ENCODE data around the gene ADAMTS16. TPM values are rescaled to one million over a fixed set of nuclear protein-coding genes. Genes with fewer than 3 reads are reported as not detected.

ADAMTS16 gene
- total and polyA plus RNA-seq, 2 experiments from 2014 or later = 2.8 to 15.4 TPM

DNA sequence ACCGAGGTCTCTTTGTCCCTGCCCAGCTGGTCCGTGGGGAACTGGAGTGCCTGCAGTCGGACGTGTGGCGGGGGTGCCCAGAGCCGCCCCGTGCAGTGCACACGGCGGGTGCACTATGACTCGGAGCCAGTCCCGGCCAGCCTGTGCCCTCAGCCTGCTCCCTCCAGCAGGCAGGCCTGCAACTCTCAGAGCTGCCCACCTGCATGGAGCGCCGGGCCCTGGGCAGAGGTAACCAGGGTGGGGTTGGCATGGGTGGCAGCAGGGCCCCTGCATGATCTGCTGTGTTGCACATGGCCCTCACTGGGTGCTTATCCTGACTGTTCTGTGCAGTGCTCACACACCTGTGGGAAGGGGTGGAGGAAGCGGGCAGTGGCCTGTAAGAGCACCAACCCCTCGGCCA, 163.1 kb downstream of the ADAMTS16 start:
- ATAC-seq = no peak; the same call in 2 of the 3 replicates
- Histone ChIP-seq H3K27me3 (ENCODE audit: insufficient read depth) (no peaks in the 10 kb centered on the region), H3K9me2 (ENCODE audit: insufficient read depth) (0 out of 2 replicates have a peak, but pooled peaks cover 3% of the 10 kb centered on the region), H3K79me2 (replicated peaks; ENCODE audit: insufficient read depth) (no peaks in the 10 kb centered on the region), H3K27ac (ENCODE audit: low read depth) (no peak overlapping the region), H3F3A (replicated peaks; ENCODE audit: low read depth) (no peaks in the 10 kb centered on the region), H4K20me1 (replicated peaks; ENCODE audit: insufficient read depth) (no peaks in the 10 kb centered on the region), H3K4me3 (no peak overlapping the region), H3K4me2 (no peak overlapping the region), H3K4me1 (ENCODE audit: insufficient read depth) (no peaks in the 10 kb centered on the region), H2AFZ (no peak overlapping the region), H3K36me3 (ENCODE audit: insufficient read depth) (no peaks in the 10 kb centered on the region)
- Mint-ChIP-seq H3K27me3 (ENCODE audit: insufficient read depth, low read depth, poor library complexity) (peaks cover 10% of the 10 kb centered on the region), H3K27ac (no peak overlapping the region), H3K4me3 (no peak overlapping the region), H3K4me1 (peaks cover 13% of the 10 kb centered on the region), H3K36me3 (ENCODE audit: low read depth) (peaks cover 29% of the 10 kb centered on the region), H3K9me3 (peaks cover 13% of the 10 kb centered on the region)
- no peak for DNase-seq (ENCODE audit: low spot score)
- TF ChIP-seq, protein P1, sequence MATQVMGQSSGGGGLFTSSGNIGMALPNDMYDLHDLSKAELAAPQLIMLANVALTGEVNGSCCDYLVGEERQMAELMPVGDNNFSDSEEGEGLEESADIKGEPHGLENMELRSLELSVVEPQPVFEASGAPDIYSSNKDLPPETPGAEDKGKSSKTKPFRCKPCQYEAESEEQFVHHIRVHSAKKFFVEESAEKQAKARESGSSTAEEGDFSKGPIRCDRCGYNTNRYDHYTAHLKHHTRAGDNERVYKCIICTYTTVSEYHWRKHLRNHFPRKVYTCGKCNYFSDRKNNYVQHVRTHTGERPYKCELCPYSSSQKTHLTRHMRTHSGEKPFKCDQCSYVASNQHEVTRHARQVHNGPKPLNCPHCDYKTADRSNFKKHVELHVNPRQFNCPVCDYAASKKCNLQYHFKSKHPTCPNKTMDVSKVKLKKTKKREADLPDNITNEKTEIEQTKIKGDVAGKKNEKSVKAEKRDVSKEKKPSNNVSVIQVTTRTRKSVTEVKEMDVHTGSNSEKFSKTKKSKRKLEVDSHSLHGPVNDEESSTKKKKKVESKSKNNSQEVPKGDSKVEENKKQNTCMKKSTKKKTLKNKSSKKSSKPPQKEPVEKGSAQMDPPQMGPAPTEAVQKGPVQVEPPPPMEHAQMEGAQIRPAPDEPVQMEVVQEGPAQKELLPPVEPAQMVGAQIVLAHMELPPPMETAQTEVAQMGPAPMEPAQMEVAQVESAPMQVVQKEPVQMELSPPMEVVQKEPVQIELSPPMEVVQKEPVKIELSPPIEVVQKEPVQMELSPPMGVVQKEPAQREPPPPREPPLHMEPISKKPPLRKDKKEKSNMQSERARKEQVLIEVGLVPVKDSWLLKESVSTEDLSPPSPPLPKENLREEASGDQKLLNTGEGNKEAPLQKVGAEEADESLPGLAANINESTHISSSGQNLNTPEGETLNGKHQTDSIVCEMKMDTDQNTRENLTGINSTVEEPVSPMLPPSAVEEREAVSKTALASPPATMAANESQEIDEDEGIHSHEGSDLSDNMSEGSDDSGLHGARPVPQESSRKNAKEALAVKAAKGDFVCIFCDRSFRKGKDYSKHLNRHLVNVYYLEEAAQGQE (IDR thresholded peaks at IDR 0.05; ENCODE audit: unreplicated experiment) = no peak
- TF ChIP-seq STAT1 (IDR thresholded peaks at IDR 0.05; ENCODE audit: unreplicated experiment) = no peak
- TF ChIP-seq JUNB (IDR thresholded peaks at IDR 0.05; ENCODE audit: unreplicated experiment) = no peak
- TF ChIP-seq, protein P2, sequence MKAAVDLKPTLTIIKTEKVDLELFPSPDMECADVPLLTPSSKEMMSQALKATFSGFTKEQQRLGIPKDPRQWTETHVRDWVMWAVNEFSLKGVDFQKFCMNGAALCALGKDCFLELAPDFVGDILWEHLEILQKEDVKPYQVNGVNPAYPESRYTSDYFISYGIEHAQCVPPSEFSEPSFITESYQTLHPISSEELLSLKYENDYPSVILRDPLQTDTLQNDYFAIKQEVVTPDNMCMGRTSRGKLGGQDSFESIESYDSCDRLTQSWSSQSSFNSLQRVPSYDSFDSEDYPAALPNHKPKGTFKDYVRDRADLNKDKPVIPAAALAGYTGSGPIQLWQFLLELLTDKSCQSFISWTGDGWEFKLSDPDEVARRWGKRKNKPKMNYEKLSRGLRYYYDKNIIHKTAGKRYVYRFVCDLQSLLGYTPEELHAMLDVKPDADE (IDR thresholded peaks at IDR 0.05) = no peak
- no peak for TF ChIP-seq NANOG (IDR thresholded peaks at IDR 0.05; ENCODE audit: borderline replicate concordance)
- TF ChIP-seq CREB1 (CRISPR knock-in tag; IDR thresholded peaks at IDR 0.05; ENCODE audit: low read depth) = no peak
- TF ChIP-seq ZNF331 (CRISPR knock-in tag; IDR thresholded peaks at IDR 0.05; ENCODE audit: low read depth) = no peak
- no peak for TF ChIP-seq POLR2AphosphoS5 (IDR thresholded peaks at IDR 0.05; ENCODE audit: low read depth)
- TF ChIP-seq, protein P3, sequence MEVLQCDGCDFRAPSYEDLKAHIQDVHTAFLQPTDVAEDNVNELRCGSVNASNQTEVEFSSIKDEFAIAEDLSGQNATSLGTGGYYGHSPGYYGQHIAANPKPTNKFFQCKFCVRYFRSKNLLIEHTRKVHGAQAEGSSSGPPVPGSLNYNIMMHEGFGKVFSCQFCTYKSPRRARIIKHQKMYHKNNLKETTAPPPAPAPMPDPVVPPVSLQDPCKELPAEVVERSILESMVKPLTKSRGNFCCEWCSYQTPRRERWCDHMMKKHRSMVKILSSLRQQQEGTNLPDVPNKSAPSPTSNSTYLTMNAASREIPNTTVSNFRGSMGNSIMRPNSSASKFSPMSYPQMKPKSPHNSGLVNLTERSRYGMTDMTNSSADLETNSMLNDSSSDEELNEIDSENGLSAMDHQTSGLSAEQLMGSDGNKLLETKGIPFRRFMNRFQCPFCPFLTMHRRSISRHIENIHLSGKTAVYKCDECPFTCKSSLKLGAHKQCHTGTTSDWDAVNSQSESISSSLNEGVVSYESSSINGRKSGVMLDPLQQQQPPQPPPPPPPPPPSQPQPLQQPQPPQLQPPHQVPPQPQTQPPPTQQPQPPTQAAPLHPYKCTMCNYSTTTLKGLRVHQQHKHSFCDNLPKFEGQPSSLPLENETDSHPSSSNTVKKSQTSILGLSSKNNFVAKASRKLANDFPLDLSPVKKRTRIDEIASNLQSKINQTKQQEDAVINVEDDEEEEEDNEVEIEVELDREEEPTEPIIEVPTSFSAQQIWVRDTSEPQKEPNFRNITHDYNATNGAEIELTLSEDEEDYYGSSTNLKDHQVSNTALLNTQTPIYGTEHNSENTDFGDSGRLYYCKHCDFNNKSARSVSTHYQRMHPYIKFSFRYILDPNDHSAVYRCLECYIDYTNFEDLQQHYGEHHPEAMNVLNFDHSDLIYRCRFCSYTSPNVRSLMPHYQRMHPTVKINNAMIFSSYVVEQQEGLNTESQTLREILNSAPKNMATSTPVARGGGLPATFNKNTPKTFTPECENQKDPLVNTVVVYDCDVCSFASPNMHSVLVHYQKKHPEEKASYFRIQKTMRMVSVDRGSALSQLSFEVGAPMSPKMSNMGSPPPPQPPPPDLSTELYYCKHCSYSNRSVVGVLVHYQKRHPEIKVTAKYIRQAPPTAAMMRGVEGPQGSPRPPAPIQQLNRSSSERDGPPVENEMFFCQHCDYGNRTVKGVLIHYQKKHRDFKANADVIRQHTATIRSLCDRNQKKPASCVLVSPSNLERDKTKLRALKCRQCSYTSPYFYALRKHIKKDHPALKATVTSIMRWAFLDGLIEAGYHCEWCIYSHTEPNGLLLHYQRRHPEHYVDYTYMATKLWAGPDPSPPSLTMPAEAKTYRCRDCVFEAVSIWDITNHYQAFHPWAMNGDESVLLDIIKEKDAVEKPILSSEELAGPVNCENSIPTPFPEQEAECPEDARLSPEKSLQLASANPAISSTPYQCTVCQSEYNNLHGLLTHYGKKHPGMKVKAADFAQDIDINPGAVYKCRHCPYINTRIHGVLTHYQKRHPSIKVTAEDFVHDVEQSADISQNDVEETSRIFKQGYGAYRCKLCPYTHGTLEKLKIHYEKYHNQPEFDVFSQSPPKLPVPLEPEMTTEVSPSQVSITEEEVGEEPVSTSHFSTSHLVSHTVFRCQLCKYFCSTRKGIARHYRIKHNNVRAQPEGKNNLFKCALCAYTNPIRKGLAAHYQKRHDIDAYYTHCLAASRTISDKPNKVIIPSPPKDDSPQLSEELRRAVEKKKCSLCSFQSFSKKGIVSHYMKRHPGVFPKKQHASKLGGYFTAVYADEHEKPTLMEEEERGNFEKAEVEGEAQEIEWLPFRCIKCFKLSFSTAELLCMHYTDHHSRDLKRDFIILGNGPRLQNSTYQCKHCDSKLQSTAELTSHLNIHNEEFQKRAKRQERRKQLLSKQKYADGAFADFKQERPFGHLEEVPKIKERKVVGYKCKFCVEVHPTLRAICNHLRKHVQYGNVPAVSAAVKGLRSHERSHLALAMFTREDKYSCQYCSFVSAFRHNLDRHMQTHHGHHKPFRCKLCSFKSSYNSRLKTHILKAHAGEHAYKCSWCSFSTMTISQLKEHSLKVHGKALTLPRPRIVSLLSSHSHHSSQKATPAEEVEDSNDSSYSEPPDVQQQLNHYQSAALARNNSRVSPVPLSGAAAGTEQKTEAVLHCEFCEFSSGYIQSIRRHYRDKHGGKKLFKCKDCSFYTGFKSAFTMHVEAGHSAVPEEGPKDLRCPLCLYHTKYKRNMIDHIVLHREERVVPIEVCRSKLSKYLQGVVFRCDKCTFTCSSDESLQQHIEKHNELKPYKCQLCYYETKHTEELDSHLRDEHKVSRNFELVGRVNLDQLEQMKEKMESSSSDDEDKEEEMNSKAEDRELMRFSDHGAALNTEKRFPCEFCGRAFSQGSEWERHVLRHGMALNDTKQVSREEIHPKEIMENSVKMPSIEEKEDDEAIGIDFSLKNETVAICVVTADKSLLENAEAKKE (CRISPR knock-in tag; IDR thresholded peaks at IDR 0.05) = no peak
- no peak for TF ChIP-seq ZNF114 (CRISPR knock-in tag; IDR thresholded peaks at IDR 0.05)
- no peak for TF ChIP-seq EZH2 (IDR thresholded peaks at IDR 0.05; ENCODE audit: low read depth, unreplicated experiment)
- TF ChIP-seq EZH2phosphoT487 (IDR thresholded peaks at IDR 0.05; ENCODE audit: unreplicated experiment) = no peak
- TF ChIP-seq, protein P4, sequence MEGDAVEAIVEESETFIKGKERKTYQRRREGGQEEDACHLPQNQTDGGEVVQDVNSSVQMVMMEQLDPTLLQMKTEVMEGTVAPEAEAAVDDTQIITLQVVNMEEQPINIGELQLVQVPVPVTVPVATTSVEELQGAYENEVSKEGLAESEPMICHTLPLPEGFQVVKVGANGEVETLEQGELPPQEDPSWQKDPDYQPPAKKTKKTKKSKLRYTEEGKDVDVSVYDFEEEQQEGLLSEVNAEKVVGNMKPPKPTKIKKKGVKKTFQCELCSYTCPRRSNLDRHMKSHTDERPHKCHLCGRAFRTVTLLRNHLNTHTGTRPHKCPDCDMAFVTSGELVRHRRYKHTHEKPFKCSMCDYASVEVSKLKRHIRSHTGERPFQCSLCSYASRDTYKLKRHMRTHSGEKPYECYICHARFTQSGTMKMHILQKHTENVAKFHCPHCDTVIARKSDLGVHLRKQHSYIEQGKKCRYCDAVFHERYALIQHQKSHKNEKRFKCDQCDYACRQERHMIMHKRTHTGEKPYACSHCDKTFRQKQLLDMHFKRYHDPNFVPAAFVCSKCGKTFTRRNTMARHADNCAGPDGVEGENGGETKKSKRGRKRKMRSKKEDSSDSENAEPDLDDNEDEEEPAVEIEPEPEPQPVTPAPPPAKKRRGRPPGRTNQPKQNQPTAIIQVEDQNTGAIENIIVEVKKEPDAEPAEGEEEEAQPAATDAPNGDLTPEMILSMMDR (conservative IDR thresholded peaks at IDR 0.05; ENCODE audit: low read depth in 2 of 2) = no peak
